ENCODE results near the gene MOCOS. TPM values are rescaled to one million over a fixed set of nuclear protein-coding genes. Genes with fewer than 3 reads are reported as not detected.

MOCOS gene
- total and polyA plus RNA-seq, 2 donors (not counting 1 experiment from before 2014, with no cell fraction given): 0.01 to 0.05 TPM

DNA sequence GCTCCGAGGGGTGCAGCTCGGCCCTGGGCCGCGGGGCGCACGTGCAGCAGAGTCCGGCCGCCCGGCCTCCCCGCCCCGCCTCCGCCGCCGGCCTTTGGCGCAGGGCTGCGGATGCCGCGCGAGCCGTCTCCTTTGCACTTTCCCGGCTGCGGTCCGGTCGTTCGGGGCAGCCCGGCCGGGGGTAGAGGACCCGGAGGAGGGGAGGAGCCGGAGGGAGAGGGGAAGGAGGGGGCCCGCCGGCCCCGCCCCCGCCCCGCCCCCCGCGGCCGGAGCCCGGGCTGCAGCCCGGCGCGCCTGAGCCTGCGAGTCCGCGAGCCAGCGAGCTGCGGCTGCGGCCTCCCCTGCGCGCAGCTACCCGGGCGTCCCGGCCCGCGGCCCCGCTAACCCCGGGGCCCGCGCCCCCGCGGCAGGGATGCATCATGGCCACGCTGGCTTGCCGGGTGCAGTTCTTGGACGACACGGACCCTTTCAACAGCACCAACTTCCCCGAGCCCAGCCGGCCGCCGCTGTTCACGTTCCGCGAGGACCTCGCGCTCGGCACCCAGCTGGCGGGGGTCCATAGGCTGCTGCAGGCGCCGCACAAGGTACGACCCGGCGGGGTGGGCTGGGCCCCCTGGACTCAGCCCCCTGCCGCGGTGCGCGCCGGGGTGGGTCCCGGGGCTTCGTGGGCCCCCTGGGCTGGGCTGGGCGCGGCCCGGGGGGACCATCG lies 110.3 kb downstream of the MOCOS start, which contains the start of gene FHOD3:
TSS of gene FHOD3 (plus strand) at position 297 of the 709 bp plus-strand sequence. CDS start at position 420, 123 bp downstream.
- intact Hi-C loops (cut with micrococcal nuclease): no loop called here
- no peaks in the 10 kb centered on the region for H3K36me3 ChIP-seq (replicated peaks in 1 of 2; ENCODE audit: control extremely low read depth in 1 of 2, control insufficient read depth in 1 of 2, extremely low read depth in 1 of 2, insufficient read depth in 2 of 2, low read length in 1 of 2)
- H3K4me3 Mint-ChIP-seq: peak within 1 kb of the TSS; percentile 51
- H3K9me3 Mint-ChIP-seq (ENCODE audit: insufficient read depth): no peaks in the 10 kb centered on the region
- H3K4me1 ChIP-seq (ENCODE audit: control insufficient read depth in 2 of 2, insufficient read depth in 2 of 2, low read length in 2 of 2): peaks cover 8 to 12% of the 10 kb centered on the region in 2 donors
- H3K27ac ChIP-seq (ENCODE audit: low read length in 2 of 2): no peak within 1 kb of the TSS
- peaks cover 0 to 1% (median 0%) of the 10 kb centered on the region in 3 donors for H3K9me3 ChIP-seq (ENCODE audit: control extremely low read depth in 1 of 3, control insufficient read depth in 2 of 3, insufficient read depth in 1 of 3, low read length in 2 of 3)
- H3K4me3 ChIP-seq (ENCODE audit: control extremely low read depth in 1 of 5, extremely low read depth in 1 of 5, insufficient read depth in 1 of 5, low read depth in 2 of 5, low read length in 4 of 5): peak within 1 kb of the TSS in 4 of 5 experiments; percentile 15 to 63 (median 52)
- DNase-seq: peak; percentile 32
- ATAC-seq (ENCODE audit: low read depth): peak; percentile 74
- ChIA-PET CTCF (interaction anchor here (1.0 kb wide), 1 partner anchor 13 kb away, joined by 3 read pairs; no protein-coding TSS in a partner anchor), POLR2A (no interaction called here)
- peaks cover 28% of the 10 kb centered on the region for H3K27me3 Mint-ChIP-seq
- under 1% methylated on average over 91 of the region's 91 CpGs for WGBS (ENCODE audit: insufficient coverage)
- peak within 1 kb of the TSS; percentile 60 for H3K9ac ChIP-seq (ENCODE audit: low read length)
- no peak for TF ChIP-seq CTCF (IDR thresholded peaks at IDR 0.05)
- no peak for TF ChIP-seq EZH2 (IDR thresholded peaks at IDR 0.05; ENCODE audit: borderline replicate concordance, insufficient read depth, low read depth, low read length, poor library complexity, severe bottlenecking)
- peak within 1 kb of the TSS; percentile 66 for H2AFZ ChIP-seq (ENCODE audit: insufficient read depth, low read depth, low read length, poor library complexity, severe bottlenecking)
- peaks cover 5% of the 10 kb centered on the region for H3K4me1 Mint-ChIP-seq
- peaks cover 0 to 60% (median 37%) of the 10 kb centered on the region in 4 experiments for H3K27me3 ChIP-seq (replicated peaks in 1 of 4; ENCODE audit: control extremely low read depth in 1 of 4, control insufficient read depth in 3 of 4, insufficient read depth in 4 of 4, low read length in 3 of 4)
- no peak within 1 kb of the TSS for H3K27ac Mint-ChIP-seq
- H4K20me1 ChIP-seq (ENCODE audit: control insufficient read depth, insufficient read depth, low read length, poor library complexity, severe bottlenecking): no peaks in the 10 kb centered on the region
- peak within 1 kb of the TSS; percentile 97 for H3K4me2 ChIP-seq (replicated peaks; ENCODE audit: low read depth, low read length, poor library complexity, severe bottlenecking)
- H3K79me2 ChIP-seq (ENCODE audit: control insufficient read depth, insufficient read depth, low read length): no peaks in the 10 kb centered on the region
